ENCODE measurements around the gene WEE1. TPM values are rescaled to one million over a fixed set of nuclear protein-coding genes. Genes with fewer than 3 reads are reported as not detected.

WEE1 gene
- total and polyA plus RNA-seq, 10 of the 15 experiments (the other 5 are each of a cell fraction or from before 2014, with no cell fraction given), result 13.8 to 69.5 (median 45.4) TPM

- TF ChIP-seq WRNIP1 (IDR thresholded peaks at IDR 0.05; ENCODE audit: borderline replicate concordance, low read depth, low read length), result no peak
- no peak for TF ChIP-seq STAT1 (conservative IDR thresholded peaks at IDR 0.05)
- no peak for TF ChIP-seq HDAC6 (IDR thresholded peaks at IDR 0.05; ENCODE audit: unreplicated experiment)
- no peak for TF ChIP-seq SMAD5 (IDR thresholded peaks at IDR 0.05; ENCODE audit: low read depth)
These were observed 7.5 kb upstream of the WEE1 start (continued) for GRCh38 chr11:9565822-9566560.

- Histone ChIP-seq H3K9ac (ENCODE audit: control insufficient read depth, insufficient read depth, low read length) (no peak overlapping the region), H3K27ac (ENCODE audit: control insufficient read depth, insufficient read depth) (peak overlapping the region; percentile 54), H4K20me1 (ENCODE audit: control insufficient read depth, insufficient read depth) (no peaks in the 10 kb centered on the region), H3K4me3 (no peak overlapping the region), H3K4me1 (ENCODE audit: control insufficient read depth, insufficient read depth, low read length) (peaks cover 21% of the 10 kb centered on the region), H3K27me3 (replicated peaks in 1 of 2; ENCODE audit: control insufficient read depth in 2 of 2, insufficient read depth in 2 of 2, low read length in 1 of 2) (no peaks in the 10 kb centered on the region), H3K4me2 (ENCODE audit: control insufficient read depth, insufficient read depth) (no peak overlapping the region), H3K36me3 (ENCODE audit: control insufficient read depth in 2 of 2, insufficient read depth in 2 of 2, low read length in 1 of 2) (no peaks in the 10 kb centered on the region), H3K9me3 (replicated peaks; ENCODE audit: control insufficient read depth, insufficient read depth, low read length) (no peaks in the 10 kb centered on the region; the same call in 1 of the 3 replicates), H2AFZ (ENCODE audit: control insufficient read depth, low read depth, low read length) (no peak overlapping the region), H3K79me2 (ENCODE audit: control insufficient read depth, insufficient read depth, low read length) (no peaks in the 10 kb centered on the region)
- DNase-seq (ENCODE audit: low read depth, low spot score) (no peak), ATAC-seq (no peak), FAIRE-seq (no peak)
- in situ Hi-C loops (cut with MboI) (no loop called here), intact Hi-C loops (cut with micrococcal nuclease; ENCODE audit: unreplicated experiment) (loop anchor here (5.0 kb wide), 1 partner anchor 49 kb away; no protein-coding TSS in a partner anchor)
- 98% methylated on average over 3 of the region's 3 CpGs for WGBS (ENCODE audit: insufficient coverage, insufficient replicate concordance, low lambda C conversion rate, missing lambda C conversion rate)
- CTCF ChIA-PET, result interaction anchor here (0.6 to 2.1 kb wide), 8 partner anchors 10 to 397 kb away, joined by 3 to 17 read pairs (median 4); no protein-coding TSS in a partner anchor
- BruUV-seq (replicated peaks), result no TSS peak
- RAD21 ChIA-PET (ENCODE audit: unreplicated experiment), result interaction anchor here (1.3 to 3.1 kb wide), 7 partner anchors 10 to 182 kb away, joined by 4 to 18 read pairs (median 8); no protein-coding TSS in a partner anchor
- SMC1A ChIA-PET (ENCODE audit: uncharacterized antibody, unreplicated experiment), result interaction anchor here (0.8 to 6.1 kb wide), 6 partner anchors 10 to 182 kb away, joined by 3 to 35 read pairs (median 4); no protein-coding TSS in a partner anchor
- POLR2A ChIA-PET, result interaction anchor here (0.5 to 2.4 kb wide), 3 partner anchors 10 to 751 kb away, joined by 5 to 17 read pairs (median 5); no protein-coding TSS in a partner anchor
- TF ChIP-seq E2F8 (IDR thresholded peaks at IDR 0.05; ENCODE audit: low read depth, partially characterized antibody), result no peak
- TF ChIP-seq MEF2A (IDR thresholded peaks at IDR 0.05; ENCODE audit: insufficient read depth, low read depth, low read length), result no peak
- TF ChIP-seq ESRRA (IDR thresholded peaks at IDR 0.05; ENCODE audit: low read length), result no peak
- no peak for TF ChIP-seq RB1 (IDR thresholded peaks at IDR 0.05; ENCODE audit: borderline replicate concordance)
- TF ChIP-seq RAD51 (IDR thresholded peaks at IDR 0.05), result no peak
- no peak for TF ChIP-seq MTA2 (IDR thresholded peaks at IDR 0.05; ENCODE audit: low read depth)
- no peak for TF ChIP-seq ZNF687 (IDR thresholded peaks at IDR 0.05)
- TF ChIP-seq SKIL (IDR thresholded peaks at IDR 0.05; ENCODE audit: low read depth, poor library complexity, severe bottlenecking), result no peak
These were observed 6.9 kb upstream of the WEE1 start for GRCh38 chr11:9566561-9567063.

Data from GM12878 (cell line).